ENCODE measurements around the gene PTPN4. TPM values are rescaled to one million over a fixed set of nuclear protein-coding genes. Genes with fewer than 3 reads are reported as not detected.

PTPN4 gene
- total RNA-seq, 2 donors from 2014 or later = 12.2 to 21.1 TPM

GRCh38 chr2:119837350-119837749 is 77.6 kb downstream of the PTPN4 start:
- intact Hi-C loops (cut with DNase I) = no loop called here
- Histone ChIP-seq H3K36me3 (replicated peaks in 1 of 2; ENCODE audit: insufficient read depth in 1 of 2, low read depth in 2 of 2) (no peaks in the 10 kb centered on the region), H3K9me3 (no peaks in the 10 kb centered on the region), H3K27me3 (no peaks in the 10 kb centered on the region), H3K4me1 (peaks cover 11% of the 10 kb centered on the region), H3K27ac (no peak overlapping the region), H3K4me3 (no peak overlapping the region)
- no peak for ATAC-seq
- WGBS, 2 donors = 93 to 97% methylated on average over 12 of the region's 12 CpGs
- no peak for DNase-seq
- TF ChIP-seq, protein P1, sequence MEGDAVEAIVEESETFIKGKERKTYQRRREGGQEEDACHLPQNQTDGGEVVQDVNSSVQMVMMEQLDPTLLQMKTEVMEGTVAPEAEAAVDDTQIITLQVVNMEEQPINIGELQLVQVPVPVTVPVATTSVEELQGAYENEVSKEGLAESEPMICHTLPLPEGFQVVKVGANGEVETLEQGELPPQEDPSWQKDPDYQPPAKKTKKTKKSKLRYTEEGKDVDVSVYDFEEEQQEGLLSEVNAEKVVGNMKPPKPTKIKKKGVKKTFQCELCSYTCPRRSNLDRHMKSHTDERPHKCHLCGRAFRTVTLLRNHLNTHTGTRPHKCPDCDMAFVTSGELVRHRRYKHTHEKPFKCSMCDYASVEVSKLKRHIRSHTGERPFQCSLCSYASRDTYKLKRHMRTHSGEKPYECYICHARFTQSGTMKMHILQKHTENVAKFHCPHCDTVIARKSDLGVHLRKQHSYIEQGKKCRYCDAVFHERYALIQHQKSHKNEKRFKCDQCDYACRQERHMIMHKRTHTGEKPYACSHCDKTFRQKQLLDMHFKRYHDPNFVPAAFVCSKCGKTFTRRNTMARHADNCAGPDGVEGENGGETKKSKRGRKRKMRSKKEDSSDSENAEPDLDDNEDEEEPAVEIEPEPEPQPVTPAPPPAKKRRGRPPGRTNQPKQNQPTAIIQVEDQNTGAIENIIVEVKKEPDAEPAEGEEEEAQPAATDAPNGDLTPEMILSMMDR (IDR thresholded peaks at IDR 0.05) = no peak
- no peak for TF ChIP-seq POLR2A (IDR thresholded peaks at IDR 0.05)

DNA sequence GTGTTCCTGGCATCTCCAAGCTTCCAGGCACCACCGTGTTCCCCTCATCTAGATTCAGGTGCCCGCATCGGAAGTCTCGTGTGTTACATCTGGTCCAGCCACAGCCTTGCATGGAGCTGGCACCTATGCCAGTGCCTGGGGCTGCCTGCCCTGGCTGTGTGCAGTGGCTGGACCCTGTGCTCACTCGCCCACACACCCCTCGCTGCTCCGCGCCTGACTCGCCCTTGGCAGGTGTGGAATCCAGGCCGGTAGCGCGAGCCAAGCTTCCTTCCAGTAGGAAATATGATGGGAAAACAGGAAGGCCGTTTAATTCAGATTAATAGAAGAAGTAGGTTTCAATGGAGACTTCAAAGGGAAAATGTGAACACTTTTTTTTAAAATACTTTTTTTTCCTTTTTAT is 78.0 kb downstream of the PTPN4 start:
- ATAC-seq (no peak), DNase-seq (no peak)
- WGBS, 2 donors = 90 to 91% methylated on average over 10 to 13 of the region's 13 CpGs
- no peak for TF ChIP-seq POLR2A (IDR thresholded peaks at IDR 0.05)
- TF ChIP-seq, protein P1 (IDR thresholded peaks at IDR 0.05) = no peak
- no peak overlapping the region for H3K4me3 ChIP-seq
- no peaks in the 10 kb centered on the region for H3K36me3 ChIP-seq (replicated peaks in 1 of 2; ENCODE audit: insufficient read depth in 1 of 2, low read depth in 2 of 2)
- H3K4me1 ChIP-seq = peaks cover 8% of the 10 kb centered on the region
- intact Hi-C loops (cut with DNase I) = no loop called here
- no peaks in the 10 kb centered on the region for H3K27me3 ChIP-seq
- no peak overlapping the region for H3K27ac ChIP-seq
- H3K9me3 ChIP-seq = no peaks in the 10 kb centered on the region

DNA sequence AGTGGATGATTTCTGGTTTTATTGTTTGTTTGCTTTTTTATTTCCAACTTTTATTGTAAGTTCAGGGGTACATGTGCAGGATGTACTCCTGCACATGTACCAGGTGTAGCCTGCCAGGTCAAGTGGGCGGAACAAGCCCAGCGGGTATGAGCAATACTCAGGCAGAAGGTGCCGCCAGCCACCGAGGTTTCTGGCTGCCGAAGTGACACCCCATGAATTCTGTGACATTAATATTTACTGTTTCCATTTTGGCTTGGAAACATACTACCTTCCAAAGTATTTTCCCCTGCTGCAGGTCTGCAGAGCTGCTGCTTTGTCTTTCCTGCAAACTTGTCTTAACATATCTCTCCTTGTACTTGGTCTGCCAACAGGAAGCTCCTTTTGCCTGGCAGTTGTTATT is 78.5 kb downstream of the PTPN4 start:
- 63% methylated on average over 5 of the region's 5 CpGs for WGBS, 2 donors

GRCh38 chr2:119841550-119841949 is 81.8 kb downstream of the PTPN4 start:
- ATAC-seq = no peak
- intact Hi-C loops (cut with DNase I) = no loop called here
- no peak for TF ChIP-seq POLR2A (IDR thresholded peaks at IDR 0.05)
- TF ChIP-seq, protein P1 (IDR thresholded peaks at IDR 0.05) = no peak
- H3K4me3 ChIP-seq = no peak overlapping the region
- H3K36me3 ChIP-seq (replicated peaks in 1 of 2; ENCODE audit: insufficient read depth in 1 of 2, low read depth in 2 of 2) = no peaks in the 10 kb centered on the region
- 17 to 18% methylated on average over 1 of the region's 1 CpG for WGBS, 2 donors
- H3K27ac ChIP-seq = no peak overlapping the region
- peaks cover 6% of the 10 kb centered on the region for H3K4me1 ChIP-seq
- no peaks in the 10 kb centered on the region for H3K9me3 ChIP-seq
- H3K27me3 ChIP-seq = no peaks in the 10 kb centered on the region
- no peak for DNase-seq

More for the DNA sequence above, 78.5 kb downstream of the PTPN4 start:
- H3K27me3 ChIP-seq = no peaks in the 10 kb centered on the region
- ATAC-seq (no peak), DNase-seq (peak in 1 of 4 donors; percentile 19)
- TF ChIP-seq POLR2A (IDR thresholded peaks at IDR 0.05) = no peak
- TF ChIP-seq, protein P1 (IDR thresholded peaks at IDR 0.05) = no peak
- H3K9me3 ChIP-seq = no peaks in the 10 kb centered on the region
- no peak overlapping the region for H3K4me3 ChIP-seq
- no peak overlapping the region for H3K27ac ChIP-seq
- H3K4me1 ChIP-seq = peaks cover 6% of the 10 kb centered on the region
- no peaks in the 10 kb centered on the region for H3K36me3 ChIP-seq (replicated peaks in 1 of 2; ENCODE audit: insufficient read depth in 1 of 2, low read depth in 2 of 2)
- intact Hi-C loops (cut with DNase I) = no loop called here

GRCh38 chr2:119846021-119846420 is 86.3 kb downstream of the PTPN4 start:
- Histone ChIP-seq H3K4me1 (peaks cover 6% of the 10 kb centered on the region), H3K36me3 (replicated peaks in 1 of 2; ENCODE audit: insufficient read depth in 1 of 2, low read depth in 2 of 2) (no peaks in the 10 kb centered on the region), H3K27me3 (no peaks in the 10 kb centered on the region), H3K27ac (no peak overlapping the region), H3K9me3 (no peaks in the 10 kb centered on the region), H3K4me3 (no peak overlapping the region)
- WGBS, 2 donors = 80% methylated on average over 3 of the region's 3 CpGs
- ATAC-seq (no peak), DNase-seq (no peak)
- intact Hi-C loops (cut with DNase I) = no loop called here
- no peak for TF ChIP-seq POLR2A (IDR thresholded peaks at IDR 0.05)
- TF ChIP-seq, protein P1 (IDR thresholded peaks at IDR 0.05) = no peak

Data from body of pancreas (tissue), 4 donors.